Natural killer cell (primary cell): ENCODE measurements around the gene TANC1. TPM values are rescaled to one million over a fixed set of nuclear protein-coding genes. Genes with fewer than 3 reads are reported as not detected.
A peak's percentile ranks its signal among the peaks of the same experiment; 100 is the strongest.
"Not testable (repeated sequence)": the region's sequence is repeated elsewhere in the genome, so short reads cannot be mapped to it uniquely, and the experiment has no call there.

Experiments used
- ATAC-seq, 3 donors: fragments of 150-1000 bp in 2 of 3; fragments of 200-7000 bp in 1 of 3; cut with Tn5 transposase; 1 replicate in 1 of 3; 2 replicates in 2 of 3; pipeline ENCODE4 v1.10.0; 2021; ENCODE audit warnings: mild to moderate bottlenecking in 2 of 3, moderate library complexity in 2 of 3
- DNase-seq, 2 donors: peaks; one replicate each; pipeline versions ENCODE4 v3.0.0 to v3.0.0-alpha.2; 2013 to 2021; ENCODE audit warnings: mixed read lengths in 1 of 2
- H3K27ac ChIP-seq: one replicate; pipeline ENCODE4 v1.5.1; 2013; ENCODE audit warnings: mild to moderate bottlenecking, low read length
- H3K27me3 ChIP-seq: one replicate; pipeline ENCODE4 v1.6.1; 2013; ENCODE audit warnings: low read length; ENCODE audit not compliant: control insufficient read depth, insufficient read depth
- H3K36me3 ChIP-seq: one replicate; pipeline ENCODE4 v1.6.1; 2013; ENCODE audit warnings: low read length; ENCODE audit not compliant: control insufficient read depth, insufficient read depth
- H3K4me1 ChIP-seq: one replicate; pipeline ENCODE4 v1.6.1; 2013; ENCODE audit warnings: low read length; ENCODE audit not compliant: control insufficient read depth, insufficient read depth
- H3K4me3 ChIP-seq: one replicate; pipeline ENCODE4 v1.5.1; 2013; ENCODE audit warnings: low read length
- H3K9me3 ChIP-seq: one replicate; pipeline ENCODE4 v1.6.1; 2013; ENCODE audit warnings: low read length; ENCODE audit not compliant: control insufficient read depth, insufficient read depth
- H3K27ac Mint-ChIP-seq, 2 donors: one replicate each; pipeline ENCODE4 v1.8.0; 2022; ENCODE audit warnings: mild to moderate bottlenecking in 2 of 2, mixed read lengths in 2 of 2, moderate library complexity in 1 of 2
- H3K27me3 Mint-ChIP-seq, 2 donors: one replicate each; pipeline ENCODE4 v1.8.0; 2022; ENCODE audit warnings: low read depth in 2 of 2, mixed read lengths in 2 of 2
- H3K36me3 Mint-ChIP-seq: one replicate; pipeline ENCODE4 v1.8.0; 2022; ENCODE audit warnings: mixed read lengths
- H3K4me1 Mint-ChIP-seq, 2 donors: one replicate each; pipeline ENCODE4 v1.8.0; 2022; ENCODE audit warnings: mixed read lengths in 2 of 2
- H3K4me3 Mint-ChIP-seq: one replicate; pipeline ENCODE4 v1.8.0; 2022; ENCODE audit warnings: mild to moderate bottlenecking, moderate library complexity, mixed read lengths
- H3K9me3 Mint-ChIP-seq, 2 donors: one replicate each; pipeline ENCODE4 v1.8.0; 2022; ENCODE audit warnings: mixed read lengths in 2 of 2
- WGBS: methylation state at CpG from one replicate; pipeline ENCODE4 v1.1.7; 2013; ENCODE audit warnings: missing lambda C conversion rate; ENCODE audit not compliant: insufficient coverage; 5-methylcytosine and 5-hydroxymethylcytosine counted together
- intact Hi-C: fragments of 100-400 bp; cut with micrococcal nuclease; formaldehyde crosslinking; loops from one replicate; pipeline ENCODE4 v1.14.2; 2022
- total RNA-seq, 4 donors: library from RNA; stranded (reverse); fragments of 120-200 nt in 1 of 4; gene quantifications; one replicate each; pipeline versions ENCODE4 v1.2.3 to v1.2.4, GENCODE V29; 2013 to 2022
- TF ChIP-seq, protein P1 (sequence below): fragments of 200-600 bp; IDR thresholded peaks from one replicate; pipeline ENCODE4 v1.8.0; 2022; ENCODE audit warnings: antibody characterized with exemption

TANC1 gene
- total RNA-seq, 3 donors from 2014 or later (not counting 1 experiment from before 2014, with no cell fraction given): 0.82 to 4.2 (median 1.1) TPM

DNA sequence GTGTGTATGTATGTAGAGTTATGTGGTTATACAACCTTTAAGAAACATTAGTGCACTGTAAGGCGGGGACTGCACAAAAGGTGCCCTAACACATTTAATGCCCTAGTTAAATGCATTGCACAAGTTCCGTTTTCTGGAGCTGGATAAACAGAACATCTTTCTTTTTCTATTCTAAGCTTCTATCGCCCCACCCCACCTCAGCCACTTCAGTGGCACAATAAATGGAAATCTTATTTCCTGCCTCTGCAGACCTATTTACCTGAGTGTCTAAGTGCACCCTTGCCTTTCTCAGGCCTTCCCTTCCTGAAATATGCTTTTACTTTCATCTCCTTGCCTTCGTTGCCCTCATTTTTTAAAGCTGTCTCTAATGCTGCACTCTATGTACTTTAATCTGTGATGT, 123.5 kb downstream of the TANC1 start:
- peak in 1 of 3 donors; percentile 45 for ATAC-seq
- Mint-ChIP-seq H3K27me3 (no peaks in the 10 kb centered on the region), H3K36me3 (peaks cover 14% of the 10 kb centered on the region), H3K4me1 (peaks cover 26 to 50% of the 10 kb centered on the region in 2 donors), H3K9me3 (peaks cover 3 to 9% of the 10 kb centered on the region in 2 donors), H3K4me3 (peak overlapping the region; percentile 21), H3K27ac (peak overlapping the region in 1 of 2 donors; percentile 46)
- intact Hi-C loops: no loop called here
- TF ChIP-seq, protein P1, sequence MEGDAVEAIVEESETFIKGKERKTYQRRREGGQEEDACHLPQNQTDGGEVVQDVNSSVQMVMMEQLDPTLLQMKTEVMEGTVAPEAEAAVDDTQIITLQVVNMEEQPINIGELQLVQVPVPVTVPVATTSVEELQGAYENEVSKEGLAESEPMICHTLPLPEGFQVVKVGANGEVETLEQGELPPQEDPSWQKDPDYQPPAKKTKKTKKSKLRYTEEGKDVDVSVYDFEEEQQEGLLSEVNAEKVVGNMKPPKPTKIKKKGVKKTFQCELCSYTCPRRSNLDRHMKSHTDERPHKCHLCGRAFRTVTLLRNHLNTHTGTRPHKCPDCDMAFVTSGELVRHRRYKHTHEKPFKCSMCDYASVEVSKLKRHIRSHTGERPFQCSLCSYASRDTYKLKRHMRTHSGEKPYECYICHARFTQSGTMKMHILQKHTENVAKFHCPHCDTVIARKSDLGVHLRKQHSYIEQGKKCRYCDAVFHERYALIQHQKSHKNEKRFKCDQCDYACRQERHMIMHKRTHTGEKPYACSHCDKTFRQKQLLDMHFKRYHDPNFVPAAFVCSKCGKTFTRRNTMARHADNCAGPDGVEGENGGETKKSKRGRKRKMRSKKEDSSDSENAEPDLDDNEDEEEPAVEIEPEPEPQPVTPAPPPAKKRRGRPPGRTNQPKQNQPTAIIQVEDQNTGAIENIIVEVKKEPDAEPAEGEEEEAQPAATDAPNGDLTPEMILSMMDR: no peak
- Histone ChIP-seq H3K27ac (peak overlapping the region; percentile 47), H3K9me3 (peaks cover 5% of the 10 kb centered on the region), H3K36me3 (no peaks in the 10 kb centered on the region), H3K4me3 (no peak overlapping the region), H3K4me1 (peaks cover 17% of the 10 kb centered on the region), H3K27me3 (no peaks in the 10 kb centered on the region)
- peak in 1 of 2 donors; percentile 48 for DNase-seq
- whole genome bisulfite sequencing: 32% methylated on average over 4 of the region's 4 CpGs

DNA sequence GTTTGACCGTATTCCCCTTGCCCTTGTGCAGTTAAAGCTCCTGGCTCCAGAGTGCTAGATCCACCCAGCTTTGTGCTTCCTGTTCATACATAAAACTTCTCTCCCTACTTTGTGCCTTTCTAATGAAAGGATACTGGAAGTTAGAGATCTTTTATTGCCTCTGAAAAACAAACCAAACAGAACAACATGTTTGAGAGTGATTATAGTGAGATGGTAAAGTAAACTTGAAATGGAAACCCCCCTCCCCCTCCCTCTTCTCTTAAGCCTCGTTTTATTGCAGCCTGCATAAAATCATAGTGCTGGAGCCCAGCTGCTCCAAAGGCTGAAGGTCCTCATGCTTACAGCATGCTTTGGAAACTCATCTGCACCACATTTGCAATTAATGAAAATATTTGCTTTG, 125.1 kb downstream of the TANC1 start:
- no peak overlapping the region for H3K4me3 Mint-ChIP-seq
- H3K27me3 Mint-ChIP-seq: no peaks in the 10 kb centered on the region
- H3K4me3 ChIP-seq: no peak overlapping the region
- WGBS: 42% methylated on average over 2 of the region's 2 CpGs
- H3K27me3 ChIP-seq: no peaks in the 10 kb centered on the region
- DNase-seq: no peak
- H3K9me3 Mint-ChIP-seq: peaks cover 3 to 9% of the 10 kb centered on the region in 2 donors
- no peak overlapping the region for H3K27ac ChIP-seq
- intact Hi-C loops: no loop called here
- TF ChIP-seq, protein P1: no peak
- H3K4me1 ChIP-seq: peaks cover 17% of the 10 kb centered on the region
- no peaks in the 10 kb centered on the region for H3K36me3 ChIP-seq
- peaks cover 14% of the 10 kb centered on the region for H3K36me3 Mint-ChIP-seq
- no peak for ATAC-seq
- H3K27ac Mint-ChIP-seq: peak overlapping the region in 1 of 2 donors; percentile 6
- peaks cover 26 to 44% of the 10 kb centered on the region in 2 donors for H3K4me1 Mint-ChIP-seq
- H3K9me3 ChIP-seq: peaks cover 5% of the 10 kb centered on the region

DNA sequence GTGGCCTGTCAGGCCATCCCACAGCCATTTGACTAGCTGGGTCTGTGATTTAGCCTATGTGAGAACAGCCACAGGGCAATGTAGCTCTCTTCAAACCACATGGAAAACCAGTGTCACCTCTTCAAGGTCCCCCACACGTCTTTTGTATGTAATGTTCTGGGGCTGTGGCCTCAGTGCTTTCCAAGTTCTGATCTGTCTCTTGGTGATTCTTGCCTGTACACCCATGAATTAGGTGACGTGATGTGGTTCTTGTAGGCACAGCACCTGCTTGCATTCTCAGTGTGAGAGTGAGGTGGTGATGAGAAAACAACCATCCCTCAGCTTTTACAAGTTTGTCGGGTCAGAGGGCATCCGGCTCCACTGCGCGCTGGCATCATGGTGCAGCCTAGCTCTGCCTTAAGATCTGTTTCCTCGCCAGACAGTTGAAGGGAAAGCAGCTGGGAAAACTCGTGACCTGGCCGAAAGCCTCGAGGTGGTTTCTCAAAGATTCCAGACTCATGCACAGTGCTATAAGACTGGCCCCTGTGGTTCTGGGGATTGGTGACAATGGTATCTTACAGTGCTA, 125.8 kb downstream of the TANC1 start:
- DNase-seq (peak in 1 of 2 donors; percentile 9), ATAC-seq (peak in 2 of 3 donors; percentile 22 to 44)
- Mint-ChIP-seq H3K27ac (no peak overlapping the region), H3K27me3 (no peaks in the 10 kb centered on the region), H3K4me3 (no peak overlapping the region), H3K36me3 (peaks cover 14% of the 10 kb centered on the region), H3K9me3 (peaks cover 3 to 9% of the 10 kb centered on the region in 2 donors), H3K4me1 (peaks cover 26 to 43% of the 10 kb centered on the region in 2 donors)
- H3K36me3 ChIP-seq: no peaks in the 10 kb centered on the region
- intact Hi-C loops: no loop called here
- peak overlapping the region; percentile 29 for H3K27ac ChIP-seq
- peaks cover 5% of the 10 kb centered on the region for H3K9me3 ChIP-seq
- TF ChIP-seq, protein P1: no peak
- H3K27me3 ChIP-seq: no peaks in the 10 kb centered on the region
- peaks cover 17% of the 10 kb centered on the region for H3K4me1 ChIP-seq
- 83% methylated on average over 10 of the region's 10 CpGs for WGBS
- H3K4me3 ChIP-seq: no peak overlapping the region

DNA sequence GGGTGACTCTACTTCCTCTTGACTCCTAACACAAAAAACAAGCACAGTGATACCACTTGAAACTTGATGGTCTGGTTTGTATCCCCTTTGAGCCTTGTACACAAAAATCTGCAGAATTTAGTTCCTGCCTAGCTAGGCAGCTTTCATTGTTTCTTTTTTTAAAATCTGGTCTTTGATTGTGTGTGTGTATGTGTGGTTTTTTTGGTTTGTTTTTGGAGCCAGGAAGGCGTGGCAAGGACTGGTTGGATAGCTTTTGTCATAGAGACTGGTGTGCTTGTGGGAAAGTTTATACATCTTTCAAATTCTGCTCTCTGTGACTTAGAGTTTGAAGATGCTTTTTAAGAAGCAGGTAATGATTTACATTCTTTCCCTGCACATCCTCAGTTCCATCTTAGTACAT, 127.4 kb downstream of the TANC1 start:
- TF ChIP-seq, protein P1: no peak
- Histone ChIP-seq H3K9me3 (peaks cover 5% of the 10 kb centered on the region), H3K4me3 (no peak overlapping the region), H3K36me3 (no peaks in the 10 kb centered on the region), H3K27me3 (no peaks in the 10 kb centered on the region), H3K4me1 (peaks cover 11% of the 10 kb centered on the region), H3K27ac (no peak overlapping the region)
- DNase-seq (no peak), ATAC-seq (no peak)
- WGBS: 37% methylated on average over 1 of the region's 1 CpG
- Mint-ChIP-seq H3K27ac (no peak overlapping the region), H3K36me3 (peaks cover 14% of the 10 kb centered on the region), H3K4me3 (no peak overlapping the region), H3K4me1 (peaks cover 21 to 33% of the 10 kb centered on the region in 2 donors), H3K27me3 (no peaks in the 10 kb centered on the region), H3K9me3 (peaks cover 3 to 9% of the 10 kb centered on the region in 2 donors)
- intact Hi-C loops: no loop called here

DNA sequence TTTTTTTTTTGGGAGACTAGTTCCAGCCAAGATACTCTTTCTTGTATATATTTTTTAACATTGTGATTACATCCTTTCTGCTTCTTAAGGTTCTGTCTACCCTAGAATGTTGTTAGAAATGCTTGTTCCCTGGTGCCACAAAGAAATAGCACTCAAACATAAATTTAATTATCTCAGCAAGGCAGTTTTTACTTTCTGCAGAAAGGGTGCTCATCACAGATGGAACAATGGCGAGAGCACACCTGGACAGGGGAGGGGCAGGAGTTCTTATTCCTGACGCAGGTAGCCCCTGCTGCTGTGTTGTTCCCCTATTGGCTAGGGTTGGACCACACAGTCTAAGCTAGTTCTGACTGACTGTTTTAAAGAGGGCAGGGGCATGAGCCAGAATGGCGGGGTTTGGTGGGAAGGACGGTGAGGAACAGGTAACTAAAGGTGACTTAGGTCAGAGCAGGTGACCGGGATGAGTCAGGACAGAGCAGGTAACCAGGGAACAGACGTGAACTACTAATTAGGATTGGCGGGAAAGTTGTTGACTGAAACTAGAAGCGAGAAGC, 127.9 kb downstream of the TANC1 start:
- peaks cover 14% of the 10 kb centered on the region for H3K36me3 Mint-ChIP-seq
- H3K36me3 ChIP-seq, H3K9me3 Mint-ChIP-seq, ATAC-seq, H3K9me3 ChIP-seq, H3K27me3 ChIP-seq, H3K4me1 ChIP-seq, H3K27me3 Mint-ChIP-seq, H3K4me3 Mint-ChIP-seq, H3K27ac ChIP-seq, intact Hi-C loops, H3K4me3 ChIP-seq, H3K27ac Mint-ChIP-seq, DNase-seq: not testable (repeated sequence)
- peaks cover 16 to 29% of the 10 kb centered on the region in 2 donors for H3K4me1 Mint-ChIP-seq
- 96% methylated on average over 8 of the region's 8 CpGs for WGBS
